Gastroesophageal sphincter (tissue), 4 donors: ENCODE results near the gene UCK1. TPM values are rescaled to one million over a fixed set of nuclear protein-coding genes. Genes with fewer than 3 reads are reported as not detected.
"Not testable (repeated sequence)": the region's sequence is repeated elsewhere in the genome, so short reads cannot be mapped to it uniquely, and the experiment has no call there.

Experiments used
- ATAC-seq: fragments of 150-250 bp; one replicate; pipeline ENCODE4 v1.9.1; 2016; ENCODE audit warnings: mild to moderate bottlenecking, moderate library complexity
- H3K27ac ChIP-seq, 4 donors: fragments of 200-600 bp; sonication (generic) in 3 of 4; 1 replicate in 3 of 4; 2 replicates in 1 of 4; pipeline ENCODE4 v1.5.1; 2016 to 2019
- H3K27me3 ChIP-seq: fragments of 200-600 bp; sonication (generic); one replicate; pipeline ENCODE4 v1.5.1; 2019
- H3K36me3 ChIP-seq, 2 donors: fragments of 200-600 bp; sonication (generic); one replicate each; pipeline ENCODE4 v1.5.1; 2019; ENCODE audit warnings: control low read depth in 1 of 2
- H3K4me1 ChIP-seq, 3 donors: fragments of 200-600 bp; sonication (generic); 1 replicate in 2 of 3; 2 replicates in 1 of 3; pipeline ENCODE4 v1.5.1; 2016 to 2019; ENCODE audit warnings: control low read depth in 2 of 3
- H3K4me3 ChIP-seq, 2 donors: fragments of 200-600 bp; sonication (generic); one replicate each; pipeline ENCODE4 v1.5.1; 2019; ENCODE audit warnings: mild to moderate bottlenecking in 1 of 2, moderate library complexity in 1 of 2
- H3K9me3 ChIP-seq, 3 donors: fragments of 200-600 bp; sonication (generic); one replicate each; pipeline ENCODE4 v1.5.1; 2017 to 2019; ENCODE audit warnings: control low read depth in 2 of 3
- CTCF ChIP-seq, 4 experiments: fragments of 200-600 bp in 2 of 4; fragments of 450-650 bp in 2 of 4; sonication (generic) in 1 of 4; IDR thresholded peaks; one replicate each; pipeline ENCODE4 v1.5.1; 2017 to 2019; ENCODE audit warnings: antibody characterized with exemption in 4 of 4, mild to moderate bottlenecking in 2 of 4, moderate library complexity in 2 of 4
- EP300 ChIP-seq: sonication (generic); formaldehyde crosslinking; IDR thresholded peaks from one replicate; pipeline ENCODE4 v1.6.1; 2017; ENCODE audit warnings: antibody characterized with exemption, mild to moderate bottlenecking
- POLR2A ChIP-seq, 2 donors: fragments of 450-650 bp; IDR thresholded peaks; one replicate each; pipeline ENCODE4 v1.6.1; 2017; ENCODE audit warnings: antibody characterized with exemption in 2 of 2, mild to moderate bottlenecking in 2 of 2, moderate library complexity in 1 of 2
- POLR2AphosphoS5 ChIP-seq: sonication (generic); formaldehyde crosslinking; IDR thresholded peaks from one replicate; pipeline ENCODE4 v1.6.1; 2017; ENCODE audit warnings: antibody characterized with exemption
- WGBS, 2 donors: methylation state at CpG; one replicate each; pipeline ENCODE4 v1.1.5; 2018; ENCODE audit warnings: low coverage in 1 of 2; 5-methylcytosine and 5-hydroxymethylcytosine counted together
- total RNA-seq, 4 donors: library from RNA; depleted of rRNA; stranded (reverse); fragments of >200 nt; gene quantifications; one replicate each; pipeline ENCODE4 v1.1.0, GENCODE V29; 2016

The UCK1 gene
- total RNA-seq, 4 donors from 2014 or later = 46.8 to 125 (median 51.4) TPM

- H3K36me3 ChIP-seq = peaks cover 0 to 100% of the 10 kb centered on the region in 2 donors
- no peaks in the 10 kb centered on the region for H3K9me3 ChIP-seq
- ATAC-seq = no peak
- peaks cover 0 to 8% (median 0%) of the 10 kb centered on the region in 3 donors for H3K4me1 ChIP-seq
- H3K27me3 ChIP-seq = no peaks in the 10 kb centered on the region
- 90 to 92% methylated on average over 2 to 9 of the region's 9 CpGs for WGBS, 2 donors
- H3K27ac ChIP-seq = no peak overlapping the region
- no peak overlapping the region for H3K4me3 ChIP-seq
- TF ChIP-seq EP300 = no peak
- no peak for TF ChIP-seq POLR2AphosphoS5
- no peak for TF ChIP-seq CTCF (IDR thresholded peaks at IDR 0.05)
- no peak for TF ChIP-seq POLR2A (IDR thresholded peaks at IDR 0.05)
These were observed 14.1 kb downstream of the UCK1 start for GRCh38 chr9:131516930-131517329.

DNA sequence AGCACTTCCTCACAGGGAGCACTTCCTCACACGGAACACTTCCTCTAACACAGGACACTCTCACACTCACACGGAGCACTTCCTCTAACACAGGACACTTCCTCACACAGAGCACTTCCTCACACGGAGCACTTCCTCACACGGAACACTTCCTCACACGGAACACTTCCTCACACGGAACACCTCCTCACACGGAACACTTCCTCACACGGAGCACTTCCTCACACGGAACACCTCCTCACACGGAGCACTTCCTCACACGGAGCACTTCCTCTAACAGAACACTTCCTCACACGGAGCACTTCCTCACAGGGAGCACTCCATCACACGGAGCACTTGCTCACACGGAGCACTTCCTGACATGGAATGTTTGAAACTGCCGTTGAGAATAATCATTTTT is 15.0 kb downstream of the UCK1 start:
- H3K9me3 ChIP-seq = no peaks in the 10 kb centered on the region
- H3K36me3 ChIP-seq = peaks cover 0 to 100% of the 10 kb centered on the region in 2 donors
- ATAC-seq = no peak
- peaks cover 0 to 8% (median 0%) of the 10 kb centered on the region in 3 donors for H3K4me1 ChIP-seq
- no peak overlapping the region for H3K4me3 ChIP-seq
- 66 to 88% methylated on average over 8 to 12 of the region's 15 CpGs for WGBS, 2 donors
- TF ChIP-seq POLR2AphosphoS5 (no peak), EP300 (no peak), POLR2A (IDR thresholded peaks at IDR 0.05) (no peak), CTCF (IDR thresholded peaks at IDR 0.05) (no peak)
- H3K27me3 ChIP-seq = no peaks in the 10 kb centered on the region
- no peak overlapping the region for H3K27ac ChIP-seq

DNA sequence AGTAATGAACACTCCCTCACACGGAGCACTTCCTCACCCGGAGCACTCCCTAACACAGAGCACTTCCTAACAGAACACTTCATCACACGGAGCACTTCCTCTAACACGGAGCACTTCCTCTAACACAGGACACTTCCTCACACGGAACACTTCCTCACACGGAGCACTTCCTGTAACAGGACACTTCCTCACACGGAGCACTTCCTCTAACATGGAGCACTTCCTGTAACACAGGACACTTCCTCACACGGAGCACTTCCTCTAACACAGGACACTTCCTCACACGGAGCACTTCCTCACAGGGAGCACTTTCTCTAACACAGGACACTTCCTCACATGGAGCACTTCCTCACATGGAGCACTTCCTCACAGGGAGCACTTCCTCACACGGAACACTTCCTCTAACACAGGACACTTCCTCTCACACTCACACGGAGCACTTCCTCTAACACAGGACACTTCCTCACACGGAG is 15.5 kb downstream of the UCK1 start:
- WGBS, 2 donors = 80% methylated on average over 4 of the region's 12 CpGs; no CpG with 5 or more reads in 1 of the 2 donors
- not testable (repeated sequence) for H3K4me3 ChIP-seq, H3K27me3 ChIP-seq, H3K9me3 ChIP-seq, H3K27ac ChIP-seq, H3K4me1 ChIP-seq, ATAC-seq
- peaks cover 0 to 100% of the 10 kb centered on the region in 2 donors for H3K36me3 ChIP-seq

DNA sequence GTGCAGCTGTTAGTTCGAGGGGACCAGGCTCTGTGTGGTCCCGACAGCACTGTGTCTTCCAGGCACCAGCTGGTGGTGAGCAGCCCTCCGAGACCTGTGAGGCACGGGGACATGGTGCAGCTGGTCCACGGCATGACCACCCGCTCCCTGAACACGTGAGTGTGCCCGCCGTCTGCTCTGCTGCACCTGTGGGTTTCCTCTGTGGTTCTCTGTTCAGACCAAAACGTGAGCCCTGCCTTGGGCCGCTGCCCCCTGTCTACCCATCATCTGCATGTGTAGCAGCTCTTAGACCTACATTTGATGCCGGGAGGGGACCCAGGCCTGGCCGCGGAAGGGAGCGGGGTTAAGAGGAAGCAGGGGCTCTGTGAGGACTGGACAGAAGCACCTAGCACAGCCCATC is 17.9 kb downstream of the UCK1 start:
- WGBS, 2 donors = 80 to 100% methylated on average over 2 to 4 of the region's 15 CpGs
- H3K27me3 ChIP-seq = no peaks in the 10 kb centered on the region
- H3K9me3 ChIP-seq = no peaks in the 10 kb centered on the region
- no peak for TF ChIP-seq POLR2A (IDR thresholded peaks at IDR 0.05)
- TF ChIP-seq EP300 = no peak
- no peak for TF ChIP-seq POLR2AphosphoS5
- TF ChIP-seq CTCF (IDR thresholded peaks at IDR 0.05) = no peak
- no peak overlapping the region for H3K4me3 ChIP-seq
- peaks cover 0 to 8% (median 0%) of the 10 kb centered on the region in 3 donors for H3K4me1 ChIP-seq
- H3K36me3 ChIP-seq = peaks cover 0 to 99% of the 10 kb centered on the region in 2 donors
- no peak overlapping the region for H3K27ac ChIP-seq
- no peak for ATAC-seq

DNA sequence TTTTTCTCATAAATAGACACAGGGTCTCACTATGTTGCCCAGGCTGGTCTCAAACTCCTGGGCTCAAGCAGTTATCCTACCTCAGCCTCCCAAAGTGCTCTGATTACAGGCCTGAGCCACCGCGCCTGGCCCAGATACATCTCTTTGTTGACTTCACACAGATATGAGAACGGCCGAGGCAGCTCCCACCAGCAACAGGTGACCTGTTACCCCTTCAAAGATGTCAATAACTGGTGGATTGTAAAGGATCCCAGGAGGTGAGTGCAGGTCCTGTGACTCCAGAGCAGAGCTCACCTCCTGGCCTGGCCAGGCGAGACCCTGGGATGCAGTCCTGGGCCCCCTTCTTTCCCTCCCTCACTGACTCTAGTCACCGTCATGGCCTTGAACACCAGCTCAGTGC is 19.2 kb downstream of the UCK1 start:
- Histone ChIP-seq H3K4me1 (no peaks in the 10 kb centered on the region), H3K27ac (no peak overlapping the region), H3K27me3 (no peaks in the 10 kb centered on the region), H3K4me3 (no peak overlapping the region), H3K9me3 (no peaks in the 10 kb centered on the region), H3K36me3 (peaks cover 0 to 99% of the 10 kb centered on the region in 2 donors)
- WGBS, 2 donors = no CpG with 5 or more reads among the region's 6 CpGs
- TF ChIP-seq EP300 (no peak), POLR2A (IDR thresholded peaks at IDR 0.05) (no peak), POLR2AphosphoS5 (no peak)
- no peak for ATAC-seq

DNA sequence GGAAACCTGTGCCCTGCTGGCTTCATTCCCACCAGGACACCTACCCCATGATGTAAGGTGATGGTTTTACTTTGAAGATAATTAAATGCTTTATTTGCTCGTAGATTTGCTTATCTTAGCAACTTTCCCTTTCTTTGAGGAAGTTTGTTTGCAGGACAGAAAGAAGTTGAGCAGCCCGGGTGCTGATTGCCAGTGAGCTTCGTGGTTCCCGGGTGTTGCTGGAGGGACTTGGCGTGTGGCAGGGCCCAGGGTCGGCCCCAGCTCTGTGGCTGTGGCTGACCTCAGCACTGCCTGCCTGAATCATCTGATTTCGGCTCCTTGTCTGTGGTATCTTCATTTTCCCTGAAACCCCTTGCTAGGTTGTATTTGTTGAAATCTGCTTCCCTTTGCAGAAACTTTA is 19.6 kb downstream of the UCK1 start:
- no peaks in the 10 kb centered on the region for H3K27me3 ChIP-seq
- ATAC-seq = no peak
- H3K4me1 ChIP-seq = no peaks in the 10 kb centered on the region
- peaks cover 0 to 96% of the 10 kb centered on the region in 2 donors for H3K36me3 ChIP-seq
- TF ChIP-seq EP300 (no peak), POLR2AphosphoS5 (no peak), POLR2A (IDR thresholded peaks at IDR 0.05) (no peak), CTCF (IDR thresholded peaks at IDR 0.05) (no peak)
- H3K9me3 ChIP-seq = no peaks in the 10 kb centered on the region
- 76 to 97% methylated on average over 6 to 7 of the region's 7 CpGs for WGBS, 2 donors
- no peak overlapping the region for H3K4me3 ChIP-seq
- H3K27ac ChIP-seq = no peak overlapping the region
